H1 (cell line): ENCODE results near the gene ARV1.

Experiments
- ASH2L ChIP-seq: fragments of 200-600, 300-600 bp; sonication (generic); IDR thresholded peaks from one replicate; pipeline ENCODE4 v1.7.1; 2017; ENCODE audit warnings: low read length
- BRCA1 ChIP-seq: IDR thresholded peaks from 2 replicates; pipeline ENCODE4 v1.6.1; 2012; ENCODE audit warnings: low read depth, low read length, improper control_type of control experiment
- CBX5 ChIP-seq: fragments of 300-800, 300-1000 bp; sonication (generic); IDR thresholded peaks from 2 replicates; pipeline ENCODE4 v1.7.1; 2016; ENCODE audit warnings: antibody characterized with exemption, low read length, low read depth
- CEBPB ChIP-seq: IDR thresholded peaks from 2 replicates; pipeline ENCODE4 v1.6.1; 2012; ENCODE audit warnings: low read depth, low read length
- CTCF ChIP-seq, 3 experiments: IDR thresholded peaks; 1 replicate in 2 of 3; 2 replicates in 1 of 3; pipeline versions ENCODE4 v1.5.1 to v1.6.1; 2011; ENCODE audit warnings: low read length in 3 of 3, mild to moderate bottlenecking in 3 of 3, inconsistent platforms in 2 of 3, low read depth in 1 of 3, moderate library complexity in 1 of 3; ENCODE audit not compliant: insufficient read depth in 1 of 3; ENCODE audit errors: control extremely low read depth in 1 of 3
- GABPA ChIP-seq: IDR thresholded peaks from 2 replicates; pipeline ENCODE4 v1.6.1; 2011; ENCODE audit warnings: mild to moderate bottlenecking, low read length, moderate library complexity, borderline replicate concordance; ENCODE audit not compliant: insufficient read depth
- HDAC6 ChIP-seq: IDR thresholded peaks from one replicate; pipeline ENCODE4 v1.7.1; 2012; ENCODE audit warnings: low read depth, mild to moderate bottlenecking, inconsistent platforms, low read length, moderate library complexity
- JUN ChIP-seq: IDR thresholded peaks from 2 replicates; pipeline ENCODE4 v1.6.1; 2011; ENCODE audit warnings: low read depth, mild to moderate bottlenecking, improper control_type of control experiment, low read length
- KDM5A ChIP-seq: fragments of 200-600 bp; IDR thresholded peaks from 2 replicates; pipeline ENCODE4 v1.7.1; 2012; ENCODE audit warnings: mild to moderate bottlenecking, low read length, inconsistent platforms, mixed read lengths
- PHF8 ChIP-seq: fragments of 200-600 bp; sonication (generic); conservative IDR thresholded peaks from 2 replicates; pipeline ENCODE4 v1.7.1; 2012; ENCODE audit warnings: low read depth, mild to moderate bottlenecking, inconsistent platforms, low read length, moderate library complexity
- POLR2A ChIP-seq, 2 experiments: IDR thresholded peaks; 1 replicate in 1 of 2; 2 replicates in 1 of 2; pipeline ENCODE4 v1.6.1; 2011; ENCODE audit warnings: low read depth in 2 of 2, low read length in 2 of 2, mild to moderate bottlenecking in 2 of 2; ENCODE audit errors: control extremely low read depth in 1 of 2
- SUZ12 ChIP-seq: fragments of 200-600 bp; sonication (generic); IDR thresholded peaks from 2 replicates; pipeline ENCODE4 v1.6.1; 2012; ENCODE audit warnings: mild to moderate bottlenecking, inconsistent platforms, low read length, moderate library complexity, mixed read lengths

DNA sequence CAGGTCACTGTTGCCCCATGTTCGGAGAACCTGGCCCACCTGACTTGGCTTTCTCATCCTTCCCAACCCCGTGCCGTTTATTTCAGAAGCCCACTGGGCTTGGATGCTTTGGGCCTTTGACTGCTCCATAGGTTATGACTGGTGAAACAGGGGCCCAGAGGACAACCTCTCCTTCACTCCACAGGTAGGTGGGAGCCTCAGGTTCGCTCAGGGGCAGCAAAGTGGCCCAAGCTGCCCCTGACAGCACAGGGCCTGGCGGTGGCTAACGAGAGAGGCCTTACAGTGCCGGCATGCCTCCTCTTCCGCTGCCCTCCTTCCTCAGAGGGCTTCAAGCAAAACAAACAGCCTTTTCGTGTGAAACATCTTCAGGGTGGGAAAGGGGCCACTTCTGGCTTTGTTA is 44.3 kb downstream of the ARV1 start:
- TF ChIP-seq CTCF (IDR thresholded peaks at IDR 0.05; ENCODE audit: control extremely low read depth in 1 of 3, insufficient read depth in 1 of 3, low read depth in 1 of 3, low read length in 3 of 3) (no peak), CBX5 (no peak), BRCA1 (no peak), ASH2L (no peak), POLR2A (IDR thresholded peaks at IDR 0.05; ENCODE audit: control extremely low read depth in 1 of 2, low read depth in 2 of 2, low read length in 2 of 2) (no peak), CEBPB (no peak), SUZ12 (no peak), JUN (no peak), KDM5A (no peak), GABPA (no peak), PHF8 (no peak), HDAC6 (no peak)
